Esophagus squamous epithelium (tissue), 4 donors: ENCODE data around the gene ANKRD11.

Experiments used
- POLR2A ChIP-seq, 4 donors: fragments of 450-650 bp; IDR thresholded peaks; one replicate each; pipeline ENCODE4 v1.6.1; 2017; ENCODE audit warnings: antibody characterized with exemption in 4 of 4, mild to moderate bottlenecking in 4 of 4, moderate library complexity in 3 of 4
- TF ChIP-seq, protein P1 (sequence below), 6 experiments: fragments of 450-650 bp in 4 of 6; fragments of 200-600 bp in 2 of 6; sonication (generic) in 2 of 6; IDR thresholded peaks; one replicate each; pipeline ENCODE4 v1.5.1; 2016 to 2019; ENCODE audit warnings: antibody characterized with exemption in 6 of 6, mild to moderate bottlenecking in 4 of 6, moderate library complexity in 4 of 6

DNA sequence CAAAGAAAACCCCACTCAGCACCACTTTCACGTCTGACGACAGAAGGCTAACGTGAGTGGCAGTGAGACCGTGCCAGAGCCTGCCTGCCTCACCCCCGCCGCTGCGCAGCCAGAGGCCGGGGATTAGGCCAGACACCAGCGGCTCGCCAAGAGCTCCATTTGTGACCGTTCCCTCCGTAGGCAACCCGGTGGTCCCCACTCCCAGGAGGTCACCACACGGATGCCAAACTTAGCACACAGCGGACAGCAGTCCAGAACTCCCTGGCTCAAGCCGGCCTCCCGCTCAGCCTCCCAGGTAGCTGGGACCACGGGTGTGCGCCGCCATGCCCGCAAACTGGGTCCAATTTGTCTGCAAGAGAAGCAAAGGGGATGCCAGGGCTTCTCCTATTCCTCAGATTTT lies 104.6 kb downstream of the ANKRD11 start:
- TF ChIP-seq, protein P1, sequence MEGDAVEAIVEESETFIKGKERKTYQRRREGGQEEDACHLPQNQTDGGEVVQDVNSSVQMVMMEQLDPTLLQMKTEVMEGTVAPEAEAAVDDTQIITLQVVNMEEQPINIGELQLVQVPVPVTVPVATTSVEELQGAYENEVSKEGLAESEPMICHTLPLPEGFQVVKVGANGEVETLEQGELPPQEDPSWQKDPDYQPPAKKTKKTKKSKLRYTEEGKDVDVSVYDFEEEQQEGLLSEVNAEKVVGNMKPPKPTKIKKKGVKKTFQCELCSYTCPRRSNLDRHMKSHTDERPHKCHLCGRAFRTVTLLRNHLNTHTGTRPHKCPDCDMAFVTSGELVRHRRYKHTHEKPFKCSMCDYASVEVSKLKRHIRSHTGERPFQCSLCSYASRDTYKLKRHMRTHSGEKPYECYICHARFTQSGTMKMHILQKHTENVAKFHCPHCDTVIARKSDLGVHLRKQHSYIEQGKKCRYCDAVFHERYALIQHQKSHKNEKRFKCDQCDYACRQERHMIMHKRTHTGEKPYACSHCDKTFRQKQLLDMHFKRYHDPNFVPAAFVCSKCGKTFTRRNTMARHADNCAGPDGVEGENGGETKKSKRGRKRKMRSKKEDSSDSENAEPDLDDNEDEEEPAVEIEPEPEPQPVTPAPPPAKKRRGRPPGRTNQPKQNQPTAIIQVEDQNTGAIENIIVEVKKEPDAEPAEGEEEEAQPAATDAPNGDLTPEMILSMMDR (IDR thresholded peaks at IDR 0.05) = no peak
- TF ChIP-seq POLR2A (IDR thresholded peaks at IDR 0.05) = no peak
